H1 (cell line): ENCODE measurements around the gene GLCE. TPM values are rescaled to one million over a fixed set of nuclear protein-coding genes. Genes with fewer than 3 reads are reported as not detected.

ENCODE experiments used
- HDAC6 ChIP-seq: IDR thresholded peaks from one replicate; pipeline ENCODE4 v1.7.1; 2012; ENCODE audit warnings: low read depth, mild to moderate bottlenecking, inconsistent platforms, low read length, moderate library complexity
- MAX ChIP-seq: IDR thresholded peaks from 2 replicates; pipeline ENCODE4 v1.6.1; 2012; ENCODE audit warnings: inconsistent platforms
- POLR2A ChIP-seq, 2 experiments: IDR thresholded peaks; 1 replicate in 1 of 2; 2 replicates in 1 of 2; pipeline ENCODE4 v1.6.1; 2011; ENCODE audit warnings: low read depth in 2 of 2, low read length in 2 of 2, mild to moderate bottlenecking in 2 of 2; ENCODE audit errors: control extremely low read depth in 1 of 2
- RXRA ChIP-seq: IDR thresholded peaks from 2 replicates; pipeline ENCODE4 v1.6.1; 2011; ENCODE audit warnings: low read depth, mild to moderate bottlenecking, low read length, moderate library complexity; ENCODE audit not compliant: insufficient read depth
- polyA plus RNA-seq, 7 experiments: library from polyadenylated mRNA; depleted of rRNA in 3 of 7; stranded (reverse) in 5 of 7; unstranded in 2 of 7; fragments of >200 nt in 5 of 7; fragments of 200-250 nt in 2 of 7; gene quantifications; 1 replicate in 5 of 7; 2 replicates in 1 of 7; 4 replicates in 1 of 7; pipeline versions ENCODE4 v1.2.1 to v1.2.3, GENCODE V29; 2011 to 2013; ENCODE audit warnings: missing spikeins in 2 of 7, mixed read lengths in 2 of 7
- total RNA-seq: library from RNA; stranded (reverse); fragmentation: NEBNext Ultra II Directional; extraction: Animal tissue kit (Norgen Biotek cat#: 25700); gene quantifications from 2 replicates; pipeline ENCODE4 v1.2.1, GENCODE V29; 2021

The GLCE gene
- total and polyA plus RNA-seq, 2 of the 8 experiments (the other 6 are each of a cell fraction or from before 2014, with no cell fraction given) = 17.1 to 22.7 TPM

DNA sequence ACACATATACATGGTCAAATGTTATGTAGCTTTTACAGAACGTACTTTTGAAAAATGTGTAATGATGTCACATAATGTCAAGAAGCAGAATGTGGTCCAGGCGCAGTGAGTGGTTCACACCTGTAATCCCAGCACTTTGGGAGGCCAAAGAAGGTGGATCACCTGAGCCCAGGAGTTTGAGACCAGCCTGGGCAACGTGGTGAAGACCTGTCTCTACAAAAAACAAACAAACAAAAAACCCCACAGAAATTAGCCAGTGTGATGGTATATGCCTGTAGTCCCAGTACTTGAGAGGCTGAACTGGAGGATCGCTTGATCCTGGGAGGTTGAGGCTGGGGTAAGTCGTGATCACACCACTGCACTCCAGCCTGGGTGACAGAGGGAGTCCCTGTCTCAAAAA is 15.9 kb upstream of the GLCE start (continued):
- TF ChIP-seq RXRA = no peak
- TF ChIP-seq HDAC6 = no peak
- TF ChIP-seq MAX = no peak
- TF ChIP-seq POLR2A (IDR thresholded peaks at IDR 0.05; ENCODE audit: control extremely low read depth in 1 of 2, low read depth in 2 of 2, low read length in 2 of 2) = no peak
